GM06990 (cell line): ENCODE measurements around the gene LRRTM3.

Experiments
- DNase-seq: peaks from one replicate; pipeline ENCODE4 v3.0.0-alpha.2; 2011; ENCODE audit not compliant: insufficient read length; ENCODE audit errors: extremely low read depth
- H3K27me3 ChIP-seq: replicated peaks from 2 replicates; pipeline ENCODE4 v1.6.0; 2011; ENCODE audit warnings: low read length; ENCODE audit not compliant: control insufficient read depth, insufficient read depth
- H3K36me3 ChIP-seq: 2 replicates; pipeline ENCODE4 v1.5.1; 2011; ENCODE audit warnings: low read length; ENCODE audit not compliant: control insufficient read depth, insufficient read depth
- H3K4me3 ChIP-seq: replicated peaks from 2 replicates; pipeline ENCODE4 v1.5.1; 2011; ENCODE audit warnings: low read depth, mild to moderate bottlenecking, control low read depth, low read length
- CTCF ChIP-seq: IDR thresholded peaks from 2 replicates; pipeline ENCODE4 v1.5.1; 2011; ENCODE audit warnings: low read length, control low read depth, mild to moderate bottlenecking, inconsistent platforms; ENCODE audit not compliant: insufficient read depth, poor library complexity, severe bottlenecking

LRRTM3 gene

GRCh38 chr10:67004690-67005089 is 78.9 kb downstream of the LRRTM3 start:
- Histone ChIP-seq H3K36me3 (no peaks in the 10 kb centered on the region), H3K27me3 (no peaks in the 10 kb centered on the region), H3K4me3 (no peak overlapping the region)
- TF ChIP-seq CTCF = no peak
- no peak for DNase-seq

GRCh38 chr10:67005981-67006380 is 80.1 kb downstream of the LRRTM3 start:
- TF ChIP-seq CTCF = no peak
- Histone ChIP-seq H3K4me3 (no peak overlapping the region), H3K36me3 (no peaks in the 10 kb centered on the region), H3K27me3 (no peaks in the 10 kb centered on the region)
- DNase-seq = no peak

- TF ChIP-seq CTCF = no peak
Measured at GRCh38 chr10:67011480-67011879, 85.6 kb downstream of the LRRTM3 start.

GRCh38 chr10:67011981-67012380 is 86.1 kb downstream of the LRRTM3 start:
- no peaks in the 10 kb centered on the region for H3K36me3 ChIP-seq
- H3K4me3 ChIP-seq = no peak overlapping the region
- no peak for TF ChIP-seq CTCF
- no peaks in the 10 kb centered on the region for H3K27me3 ChIP-seq
- DNase-seq = no peak

More at GRCh38 chr10:67011480-67011879, 85.6 kb downstream of the LRRTM3 start:
- no peak for DNase-seq
- H3K4me3 ChIP-seq = no peak overlapping the region
- H3K36me3 ChIP-seq = no peaks in the 10 kb centered on the region
- H3K27me3 ChIP-seq = no peaks in the 10 kb centered on the region

- Histone ChIP-seq H3K36me3 (no peaks in the 10 kb centered on the region), H3K27me3 (no peaks in the 10 kb centered on the region), H3K4me3 (no peak overlapping the region)
- no peak for TF ChIP-seq CTCF
- peak; percentile 1 for DNase-seq
Measured at GRCh38 chr10:67015225-67015624, 89.4 kb downstream of the LRRTM3 start.

GRCh38 chr10:67017218-67017617 is 91.4 kb downstream of the LRRTM3 start:
- Histone ChIP-seq H3K4me3 (no peak overlapping the region), H3K36me3 (no peaks in the 10 kb centered on the region), H3K27me3 (no peaks in the 10 kb centered on the region)
- TF ChIP-seq CTCF = no peak
- no peak for DNase-seq
